HCT116 (cell line): Measurements from ENCODE around the gene MAN2B2. TPM values are rescaled to one million over a fixed set of nuclear protein-coding genes. Genes with fewer than 3 reads are reported as not detected.

Experiments used
- ATAC-seq: fragments of 200-7000 bp; cut with Tn5 transposase; 2 replicates; pipeline ENCODE4 v1.9.1; 2020; ENCODE audit warnings: mild to moderate bottlenecking, moderate library complexity
- BruUV-seq: library from RNA; stranded (reverse); fragments of 400-500 nt; replicated peaks from 2 replicates; lab custom pipeline; 2021; lab: Mats Ljungman, UMichigan
- CTCF ChIA-PET: fragments of 300-600 bp; sonication (Branson Sonifier 250); formaldehyde crosslinking; loops from one replicate; lab custom pipeline; 2021; ENCODE audit warnings: antibody characterized with exemption; lab: Charles Lee
- POLR2A ChIA-PET: fragments of 300-600, 350-600 bp; sonication (Branson Sonifier 250); formaldehyde crosslinking; loops from one replicate; lab custom pipeline; 2021; ENCODE audit warnings: antibody characterized with exemption; lab: Charles Lee
- RAD21 ChIA-PET, 2 experiments: fragments of 300-600 bp; sonication (Branson Sonifier 250); formaldehyde crosslinking; loops; one replicate each; lab custom pipeline; 2023; ENCODE audit warnings: low total read pairs in 2 of 2; ENCODE audit not compliant: uncharacterized antibody in 2 of 2, unreplicated experiment in 2 of 2, low non-redundant PET in 1 of 2; lab: Charles Lee
- DNase-seq: peaks from one replicate; pipeline ENCODE4 v3.0.0-alpha.2; 2010; ENCODE audit warnings: low read depth, low spot score
- H2AFZ ChIP-seq: fragments of 200-600 bp; shearing (Covaris generic), sonication (generic); 2 replicates; pipeline ENCODE4 v1.6.1; 2017; ENCODE audit warnings: low read depth, mixed run types, mixed read lengths, antibody characterized with exemption, low read length; ENCODE audit not compliant: poor library complexity, severe bottlenecking
- H3K27ac ChIP-seq: 2 replicates; pipeline ENCODE4 v1.5.1; 2012; ENCODE audit warnings: low read depth, low read length
- H3K27me3 ChIP-seq: fragments of 200-600 bp; sonication (generic); 2 replicates; pipeline ENCODE4 v1.6.1; 2016; ENCODE audit warnings: mixed run types, low read length, mixed read lengths; ENCODE audit not compliant: insufficient read depth
- H3K36me3 ChIP-seq, 2 experiments: fragments of 200-500 bp in 1 of 2; fragments of 200-600 bp in 1 of 2; sonication (Bioruptor generic) in 1 of 2; sonication (generic) in 1 of 2; 2 replicates each; pipeline versions ENCODE4 v1.5.1 to v1.6.1; 2014 to 2016; ENCODE audit warnings: low read length in 2 of 2, inconsistent platforms in 1 of 2, mixed read lengths in 1 of 2, mixed run types in 1 of 2; ENCODE audit not compliant: insufficient read depth in 2 of 2, control insufficient read depth in 1 of 2
- H3K4me1 ChIP-seq, 2 experiments: fragments of 200-600 bp in 1 of 2; sonication (generic) in 1 of 2; 2 replicates each; pipeline versions ENCODE4 v1.5.1 to v1.6.1; 2012 to 2017; ENCODE audit warnings: low read length in 2 of 2, inconsistent platforms in 1 of 2, mild to moderate bottlenecking in 1 of 2, mixed read lengths in 1 of 2, mixed run types in 1 of 2, moderate library complexity in 1 of 2; ENCODE audit not compliant: insufficient read depth in 2 of 2, control insufficient read depth in 1 of 2
- H3K4me2 ChIP-seq: fragments of 200-600 bp; sonication (generic); 2 replicates; pipeline ENCODE4 v1.6.1; 2017; ENCODE audit warnings: mixed run types, low read length, mixed read lengths
- H3K4me3 ChIP-seq, 2 experiments: fragments of 200-600 bp in 1 of 2; sonication (generic) in 1 of 2; replicated peaks in 1 of 2; 2 replicates each; pipeline ENCODE4 v1.5.1; 2011 to 2016; ENCODE audit warnings: low read length in 2 of 2, control low read depth in 1 of 2, low read depth in 1 of 2, mild to moderate bottlenecking in 1 of 2, mixed read lengths in 1 of 2, mixed run types in 1 of 2
- H3K79me2 ChIP-seq: fragments of 200-600 bp; sonication (generic); 2 replicates; pipeline ENCODE4 v1.6.1; 2017; ENCODE audit warnings: mild to moderate bottlenecking, mixed run types, low read length, moderate library complexity, mixed read lengths; ENCODE audit not compliant: insufficient read depth
- H3K9ac ChIP-seq: fragments of 200-600 bp; sonication (generic); 2 replicates; pipeline ENCODE4 v1.6.1; 2016; ENCODE audit warnings: low read length, mixed read lengths
- H3K9me2 ChIP-seq: fragments of 200-600 bp; sonication (generic), shearing (Covaris generic); 2 replicates; pipeline ENCODE4 v1.6.1; 2017; ENCODE audit warnings: mixed run types, mild to moderate bottlenecking, moderate library complexity; ENCODE audit not compliant: insufficient read depth
- H3K9me3 ChIP-seq, 2 experiments: fragments of 200-500 bp in 1 of 2; fragments of 200-600 bp in 1 of 2; sonication (Bioruptor generic) in 1 of 2; sonication (generic) in 1 of 2; 2 replicates each; pipeline ENCODE4 v1.6.1; 2014 to 2017; ENCODE audit warnings: low read length in 2 of 2, mixed read lengths in 2 of 2, inconsistent platforms in 1 of 2, low read depth in 1 of 2, mild to moderate bottlenecking in 1 of 2, mixed run types in 1 of 2, moderate library complexity in 1 of 2; ENCODE audit not compliant: control insufficient read depth in 1 of 2, insufficient read depth in 1 of 2
- H4K20me1 ChIP-seq: fragments of 200-600 bp; sonication (generic), shearing (Covaris generic); 2 replicates; pipeline ENCODE4 v1.6.1; 2017; ENCODE audit warnings: mixed run types, mild to moderate bottlenecking, moderate library complexity; ENCODE audit not compliant: insufficient read depth
- CBX3 ChIP-seq: IDR thresholded peaks from 2 replicates; pipeline ENCODE4 v1.6.1; 2012; ENCODE audit warnings: low read depth
- EGR1 ChIP-seq: IDR thresholded peaks from 2 replicates; pipeline ENCODE4 v1.6.1; 2012; ENCODE audit warnings: low read depth
- EZH2 ChIP-seq: fragments of 200-600 bp; sonication (generic); IDR thresholded peaks from 2 replicates; pipeline ENCODE4 v1.6.1; 2017; ENCODE audit warnings: antibody characterized with exemption, mixed run types
- EZH2phosphoT487 ChIP-seq: fragments of 200-600 bp; IDR thresholded peaks from 2 replicates; pipeline ENCODE4 v1.6.1; 2018; ENCODE audit warnings: antibody characterized with exemption, borderline replicate concordance
- FOSL1 ChIP-seq: IDR thresholded peaks from 2 replicates; pipeline ENCODE4 v1.6.1; 2012; ENCODE audit warnings: low read depth
- MAX ChIP-seq: IDR thresholded peaks from 2 replicates; pipeline ENCODE4 v1.6.1; 2012
- POLR2A ChIP-seq: IDR thresholded peaks from 2 replicates; pipeline ENCODE4 v1.7.0; 2011; ENCODE audit warnings: borderline replicate concordance; ENCODE audit not compliant: insufficient read depth, insufficient read length; ENCODE audit errors: extremely low read depth
- SIN3A ChIP-seq: IDR thresholded peaks from 2 replicates; pipeline ENCODE4 v1.6.1; 2012; ENCODE audit warnings: low read depth
- SRF ChIP-seq: IDR thresholded peaks from 2 replicates; pipeline ENCODE4 v1.6.1; 2012; ENCODE audit warnings: low read depth
- YY1 ChIP-seq: IDR thresholded peaks from 2 replicates; pipeline ENCODE4 v1.6.1; 2011; ENCODE audit warnings: low read length, low read depth, moderate library complexity, mild to moderate bottlenecking; ENCODE audit not compliant: insufficient replicate concordance; ENCODE audit errors: extremely low read depth
- ZBTB33 ChIP-seq: IDR thresholded peaks from 2 replicates; pipeline ENCODE4 v1.6.1; 2011; ENCODE audit warnings: mild to moderate bottlenecking, low read length, moderate library complexity; ENCODE audit not compliant: insufficient replicate concordance; ENCODE audit errors: extremely low read depth
- ZNF274 ChIP-seq: fragments of 200-500 bp; sonication (Bioruptor generic); IDR thresholded peaks from 2 replicates; pipeline ENCODE4 v1.6.1; 2014; ENCODE audit warnings: mild to moderate bottlenecking, low read depth, low read length, inconsistent platforms
- intact Hi-C: fragments of 100-400 bp; cut with micrococcal nuclease; formaldehyde crosslinking; loops from 2 replicates; pipeline ENCODE4 v1.10.0; 2022
- total RNA-seq: library from RNA; stranded (reverse); gene quantifications from one replicate; pipeline ENCODE4 v1.2.1, GENCODE V29; 2021; ENCODE audit not compliant: unreplicated experiment
- TF ChIP-seq, protein P1 (sequence below): IDR thresholded peaks from 2 replicates; pipeline ENCODE4 v1.6.1; 2012; ENCODE audit warnings: low read depth

The MAN2B2 gene
- total RNA-seq, 1 experiment from 2014 or later, result 18.0 TPM

DNA sequence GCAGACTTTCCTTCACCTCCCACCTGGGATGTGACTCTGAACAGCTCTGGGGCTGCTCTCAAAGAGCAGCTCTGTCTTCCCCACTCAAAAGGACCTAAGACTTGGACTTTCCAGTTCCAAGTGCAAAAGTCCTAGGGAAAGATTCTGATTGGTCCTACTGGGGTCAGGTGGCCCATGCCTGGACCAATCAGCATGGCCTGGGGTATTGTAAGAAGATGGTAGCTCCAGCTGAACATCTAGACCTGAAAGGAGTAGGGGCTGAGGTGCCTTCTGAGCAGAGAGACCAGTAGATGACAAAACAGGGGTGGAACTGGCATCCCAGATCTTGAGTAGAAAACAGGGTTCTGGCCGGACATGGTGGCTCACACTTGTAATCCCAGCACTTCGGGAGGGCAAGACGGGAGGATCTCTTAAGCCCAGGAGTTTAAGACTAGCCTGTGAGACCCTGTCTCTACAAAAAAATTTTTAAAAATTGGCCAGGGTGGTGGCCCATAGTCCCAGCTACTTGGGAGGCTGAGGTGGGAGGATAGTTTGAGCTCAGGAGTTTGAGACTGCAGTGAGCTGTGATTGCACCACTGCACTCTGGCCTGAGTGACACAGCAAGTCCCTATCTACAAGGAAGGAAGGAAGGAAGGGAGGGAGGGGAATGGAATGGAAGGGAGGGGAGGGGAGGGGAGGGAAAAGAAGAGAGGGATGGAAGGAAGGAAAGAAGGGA lies 38.1 kb downstream of the MAN2B2 start:
- Histone ChIP-seq H3K4me2 (no peak overlapping the region), H3K4me3 (no peak overlapping the region), H3K27ac (no peak overlapping the region), H2AFZ (no peak overlapping the region), H3K79me2 (no peaks in the 10 kb centered on the region), H3K4me1 (no peaks in the 10 kb centered on the region), H3K9me3 (no peaks in the 10 kb centered on the region), H3K9me2 (no peaks in the 10 kb centered on the region), H4K20me1 (no peaks in the 10 kb centered on the region), H3K27me3 (no peaks in the 10 kb centered on the region), H3K36me3 (no peaks in the 10 kb centered on the region), H3K9ac (no peak overlapping the region)
- RAD21 ChIA-PET, result interaction anchor here in 1 of 2 experiments (0.5 kb wide), 1 partner anchor 74 kb away, joined by 3 read pairs; no protein-coding TSS in a partner anchor
- no peak for TF ChIP-seq POLR2A
- no peak for TF ChIP-seq SIN3A
- TF ChIP-seq YY1, result no peak
- TF ChIP-seq ZNF274, result no peak
- no peak for TF ChIP-seq SRF
- no peak for TF ChIP-seq EGR1
- TF ChIP-seq MAX, result no peak
- no peak for TF ChIP-seq CBX3
- no peak for TF ChIP-seq EZH2phosphoT487
- TF ChIP-seq FOSL1, result no peak
- TF ChIP-seq, protein P1, sequence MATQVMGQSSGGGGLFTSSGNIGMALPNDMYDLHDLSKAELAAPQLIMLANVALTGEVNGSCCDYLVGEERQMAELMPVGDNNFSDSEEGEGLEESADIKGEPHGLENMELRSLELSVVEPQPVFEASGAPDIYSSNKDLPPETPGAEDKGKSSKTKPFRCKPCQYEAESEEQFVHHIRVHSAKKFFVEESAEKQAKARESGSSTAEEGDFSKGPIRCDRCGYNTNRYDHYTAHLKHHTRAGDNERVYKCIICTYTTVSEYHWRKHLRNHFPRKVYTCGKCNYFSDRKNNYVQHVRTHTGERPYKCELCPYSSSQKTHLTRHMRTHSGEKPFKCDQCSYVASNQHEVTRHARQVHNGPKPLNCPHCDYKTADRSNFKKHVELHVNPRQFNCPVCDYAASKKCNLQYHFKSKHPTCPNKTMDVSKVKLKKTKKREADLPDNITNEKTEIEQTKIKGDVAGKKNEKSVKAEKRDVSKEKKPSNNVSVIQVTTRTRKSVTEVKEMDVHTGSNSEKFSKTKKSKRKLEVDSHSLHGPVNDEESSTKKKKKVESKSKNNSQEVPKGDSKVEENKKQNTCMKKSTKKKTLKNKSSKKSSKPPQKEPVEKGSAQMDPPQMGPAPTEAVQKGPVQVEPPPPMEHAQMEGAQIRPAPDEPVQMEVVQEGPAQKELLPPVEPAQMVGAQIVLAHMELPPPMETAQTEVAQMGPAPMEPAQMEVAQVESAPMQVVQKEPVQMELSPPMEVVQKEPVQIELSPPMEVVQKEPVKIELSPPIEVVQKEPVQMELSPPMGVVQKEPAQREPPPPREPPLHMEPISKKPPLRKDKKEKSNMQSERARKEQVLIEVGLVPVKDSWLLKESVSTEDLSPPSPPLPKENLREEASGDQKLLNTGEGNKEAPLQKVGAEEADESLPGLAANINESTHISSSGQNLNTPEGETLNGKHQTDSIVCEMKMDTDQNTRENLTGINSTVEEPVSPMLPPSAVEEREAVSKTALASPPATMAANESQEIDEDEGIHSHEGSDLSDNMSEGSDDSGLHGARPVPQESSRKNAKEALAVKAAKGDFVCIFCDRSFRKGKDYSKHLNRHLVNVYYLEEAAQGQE, result no peak
- TF ChIP-seq ZBTB33, result no peak
- TF ChIP-seq EZH2, result no peak
- intact Hi-C loops, result no loop called here
- ATAC-seq, result peak; percentile 50; the same call in 1 of the 2 replicates
- no peak for DNase-seq
- BruUV-seq, result no TSS peak
- POLR2A ChIA-PET, result no interaction called here
- CTCF ChIA-PET, result no interaction called here
